ENCODE results near the gene TMEM63A.
"Not testable (repeated sequence)": the region's sequence is repeated elsewhere in the genome, so short reads cannot be mapped to it uniquely, and the experiment has no call there.

The TMEM63A gene

GRCh38 chr1:225836296-225836695 lies 45.9 kb downstream of the TMEM63A start:
- Histone ChIP-seq H3K9ac (ENCODE audit: low read length) (peak overlapping the region; percentile 41), H3K4me1 (ENCODE audit: control insufficient read depth, insufficient read depth, low read length) (peaks cover 18% of the 10 kb centered on the region), H3K36me3 (ENCODE audit: control insufficient read depth, insufficient read depth, low read length, severe bottlenecking) (peaks cover 67% of the 10 kb centered on the region)
- not testable (repeated sequence) for H3K4me3 ChIP-seq (ENCODE audit: low read length); DNase-seq (ENCODE audit: low read depth); H3K9me3 ChIP-seq (ENCODE audit: control insufficient read depth, low read length); H3K27me3 ChIP-seq (replicated peaks; ENCODE audit: control insufficient read depth, insufficient read depth, low read length)

- peak overlapping the region; percentile 41 for H3K9ac ChIP-seq (ENCODE audit: low read length)
- H3K27me3 ChIP-seq (replicated peaks; ENCODE audit: control insufficient read depth, insufficient read depth, low read length) = no peaks in the 10 kb centered on the region
- H3K4me1 ChIP-seq (ENCODE audit: control insufficient read depth, insufficient read depth, low read length) = peaks cover 18% of the 10 kb centered on the region
- DNase-seq (ENCODE audit: low read depth) = peak; percentile 67
- no peak overlapping the region for H3K4me3 ChIP-seq (ENCODE audit: low read length)
- peaks cover 68% of the 10 kb centered on the region for H3K36me3 ChIP-seq (ENCODE audit: control insufficient read depth, insufficient read depth, low read length, severe bottlenecking)
- no peaks in the 10 kb centered on the region for H3K9me3 ChIP-seq (ENCODE audit: control insufficient read depth, low read length)
Measured at GRCh38 chr1:225835856-225836255, 46.3 kb downstream of the TMEM63A start.

GRCh38 chr1:225834417-225835329 lies 47.5 kb downstream of the TMEM63A start:
- peak; percentile 88 for DNase-seq (ENCODE audit: low read depth)
- Histone ChIP-seq H3K4me3 (ENCODE audit: low read length) (peak overlapping the region; percentile 2), H3K9ac (ENCODE audit: low read length) (peak overlapping the region; percentile 55), H3K27me3 (replicated peaks; ENCODE audit: control insufficient read depth, insufficient read depth, low read length) (no peaks in the 10 kb centered on the region), H3K4me1 (ENCODE audit: control insufficient read depth, insufficient read depth, low read length) (peaks cover 18% of the 10 kb centered on the region), H3K9me3 (ENCODE audit: control insufficient read depth, low read length) (no peaks in the 10 kb centered on the region), H3K36me3 (ENCODE audit: control insufficient read depth, insufficient read depth, low read length, severe bottlenecking) (peaks cover 67% of the 10 kb centered on the region)

- Histone ChIP-seq H3K9ac (ENCODE audit: low read length) (no peak overlapping the region), H3K27me3 (replicated peaks; ENCODE audit: control insufficient read depth, insufficient read depth, low read length) (no peaks in the 10 kb centered on the region), H3K9me3 (ENCODE audit: control insufficient read depth, low read length) (no peaks in the 10 kb centered on the region), H3K36me3 (ENCODE audit: control insufficient read depth, insufficient read depth, low read length, severe bottlenecking) (peaks cover 46% of the 10 kb centered on the region), H3K4me3 (ENCODE audit: low read length) (no peak overlapping the region), H3K4me1 (ENCODE audit: control insufficient read depth, insufficient read depth, low read length) (peaks cover 21% of the 10 kb centered on the region)
- DNase-seq (ENCODE audit: low read depth) = no peak
Measured at GRCh38 chr1:225830841-225831240, 51.3 kb downstream of the TMEM63A start.

- H3K9me3 ChIP-seq (ENCODE audit: control insufficient read depth, low read length) = no peaks in the 10 kb centered on the region
- no peaks in the 10 kb centered on the region for H3K27me3 ChIP-seq (replicated peaks; ENCODE audit: control insufficient read depth, insufficient read depth, low read length)
- H3K4me1 ChIP-seq (ENCODE audit: control insufficient read depth, insufficient read depth, low read length) = peaks cover 25% of the 10 kb centered on the region
- DNase-seq (ENCODE audit: low read depth) = no peak
- H3K4me3 ChIP-seq (ENCODE audit: low read length) = no peak overlapping the region
- no peak overlapping the region for H3K9ac ChIP-seq (ENCODE audit: low read length)
- peaks cover 47% of the 10 kb centered on the region for H3K36me3 ChIP-seq (ENCODE audit: control insufficient read depth, insufficient read depth, low read length, severe bottlenecking)
Measured at GRCh38 chr1:225828706-225829345, 53.4 kb downstream of the TMEM63A start.

- H3K4me1 ChIP-seq (ENCODE audit: control insufficient read depth, insufficient read depth, low read length) = peaks cover 42% of the 10 kb centered on the region
- H3K27me3 ChIP-seq (replicated peaks; ENCODE audit: control insufficient read depth, insufficient read depth, low read length) = no peaks in the 10 kb centered on the region
- H3K4me3 ChIP-seq (ENCODE audit: low read length) = no peak overlapping the region
- DNase-seq (ENCODE audit: low read depth) = no peak
- H3K36me3 ChIP-seq (ENCODE audit: control insufficient read depth, insufficient read depth, low read length, severe bottlenecking) = peaks cover 35% of the 10 kb centered on the region
- H3K9me3 ChIP-seq (ENCODE audit: control insufficient read depth, low read length) = no peaks in the 10 kb centered on the region
- H3K9ac ChIP-seq (ENCODE audit: low read length) = no peak overlapping the region
Measured at GRCh38 chr1:225827076-225827475, 55.1 kb downstream of the TMEM63A start.

GRCh38 chr1:225825607-225826007 lies 56.6 kb downstream of the TMEM63A start:
- DNase-seq (ENCODE audit: low read depth) = no peak
- peak overlapping the region; percentile 66 for H3K9ac ChIP-seq (ENCODE audit: low read length)
- peaks cover 21% of the 10 kb centered on the region for H3K36me3 ChIP-seq (ENCODE audit: control insufficient read depth, insufficient read depth, low read length, severe bottlenecking)
- peaks cover 49% of the 10 kb centered on the region for H3K4me1 ChIP-seq (ENCODE audit: control insufficient read depth, insufficient read depth, low read length)
- H3K9me3 ChIP-seq (ENCODE audit: control insufficient read depth, low read length) = no peaks in the 10 kb centered on the region
- peak overlapping the region; percentile 21 for H3K4me3 ChIP-seq (ENCODE audit: low read length)
- H3K27me3 ChIP-seq (replicated peaks; ENCODE audit: control insufficient read depth, insufficient read depth, low read length) = no peaks in the 10 kb centered on the region

- Histone ChIP-seq H3K27me3 (replicated peaks; ENCODE audit: control insufficient read depth, insufficient read depth, low read length) (no peaks in the 10 kb centered on the region), H3K9me3 (ENCODE audit: control insufficient read depth, low read length) (no peaks in the 10 kb centered on the region), H3K9ac (ENCODE audit: low read length) (peak overlapping the region; percentile 66), H3K4me3 (ENCODE audit: low read length) (no peak overlapping the region), H3K4me1 (ENCODE audit: control insufficient read depth, insufficient read depth, low read length) (peaks cover 52% of the 10 kb centered on the region), H3K36me3 (ENCODE audit: control insufficient read depth, insufficient read depth, low read length, severe bottlenecking) (peaks cover 15% of the 10 kb centered on the region)
- DNase-seq (ENCODE audit: low read depth) = no peak
Measured at GRCh38 chr1:225825078-225825477, 57.1 kb downstream of the TMEM63A start.

- no peak for DNase-seq (ENCODE audit: low read depth)
- H3K9ac ChIP-seq (ENCODE audit: low read length) = peak overlapping the region; percentile 66
- H3K27me3 ChIP-seq (replicated peaks; ENCODE audit: control insufficient read depth, insufficient read depth, low read length) = no peaks in the 10 kb centered on the region
- H3K4me1 ChIP-seq (ENCODE audit: control insufficient read depth, insufficient read depth, low read length) = peaks cover 56% of the 10 kb centered on the region
- H3K36me3 ChIP-seq (ENCODE audit: control insufficient read depth, insufficient read depth, low read length, severe bottlenecking) = peaks cover 10% of the 10 kb centered on the region
- no peaks in the 10 kb centered on the region for H3K9me3 ChIP-seq (ENCODE audit: control insufficient read depth, low read length)
- no peak overlapping the region for H3K4me3 ChIP-seq (ENCODE audit: low read length)
Measured at GRCh38 chr1:225824533-225824941, 57.6 kb downstream of the TMEM63A start.

- Histone ChIP-seq H3K9me3 (ENCODE audit: control insufficient read depth, low read length) (no peaks in the 10 kb centered on the region), H3K4me1 (ENCODE audit: control insufficient read depth, insufficient read depth, low read length) (peaks cover 59% of the 10 kb centered on the region), H3K4me3 (ENCODE audit: low read length) (no peak overlapping the region), H3K27me3 (replicated peaks; ENCODE audit: control insufficient read depth, insufficient read depth, low read length) (no peaks in the 10 kb centered on the region), H3K9ac (ENCODE audit: low read length) (peak overlapping the region; percentile 22), H3K36me3 (ENCODE audit: control insufficient read depth, insufficient read depth, low read length, severe bottlenecking) (peaks cover 3% of the 10 kb centered on the region)
- no peak for DNase-seq (ENCODE audit: low read depth)
Measured at GRCh38 chr1:225823811-225824261, 58.3 kb downstream of the TMEM63A start.

- H3K9ac ChIP-seq (ENCODE audit: low read length) = peak overlapping the region; percentile 16
- H3K4me1 ChIP-seq (ENCODE audit: control insufficient read depth, insufficient read depth, low read length) = peaks cover 68% of the 10 kb centered on the region
- no peaks in the 10 kb centered on the region for H3K9me3 ChIP-seq (ENCODE audit: control insufficient read depth, low read length)
- H3K27me3 ChIP-seq (replicated peaks; ENCODE audit: control insufficient read depth, insufficient read depth, low read length) = no peaks in the 10 kb centered on the region
- H3K4me3 ChIP-seq (ENCODE audit: low read length) = no peak overlapping the region
- DNase-seq (ENCODE audit: low read depth) = no peak
- H3K36me3 ChIP-seq (ENCODE audit: control insufficient read depth, insufficient read depth, low read length, severe bottlenecking) = peaks cover 2% of the 10 kb centered on the region
Measured at GRCh38 chr1:225822655-225823403, 59.4 kb downstream of the TMEM63A start.
